Measurements from ENCODE around the gene PDIA5.

The PDIA5 gene

GRCh38 chr3:123089611-123090331 lies 22.9 kb downstream of the PDIA5 start:
- TF ChIP-seq, protein P1, sequence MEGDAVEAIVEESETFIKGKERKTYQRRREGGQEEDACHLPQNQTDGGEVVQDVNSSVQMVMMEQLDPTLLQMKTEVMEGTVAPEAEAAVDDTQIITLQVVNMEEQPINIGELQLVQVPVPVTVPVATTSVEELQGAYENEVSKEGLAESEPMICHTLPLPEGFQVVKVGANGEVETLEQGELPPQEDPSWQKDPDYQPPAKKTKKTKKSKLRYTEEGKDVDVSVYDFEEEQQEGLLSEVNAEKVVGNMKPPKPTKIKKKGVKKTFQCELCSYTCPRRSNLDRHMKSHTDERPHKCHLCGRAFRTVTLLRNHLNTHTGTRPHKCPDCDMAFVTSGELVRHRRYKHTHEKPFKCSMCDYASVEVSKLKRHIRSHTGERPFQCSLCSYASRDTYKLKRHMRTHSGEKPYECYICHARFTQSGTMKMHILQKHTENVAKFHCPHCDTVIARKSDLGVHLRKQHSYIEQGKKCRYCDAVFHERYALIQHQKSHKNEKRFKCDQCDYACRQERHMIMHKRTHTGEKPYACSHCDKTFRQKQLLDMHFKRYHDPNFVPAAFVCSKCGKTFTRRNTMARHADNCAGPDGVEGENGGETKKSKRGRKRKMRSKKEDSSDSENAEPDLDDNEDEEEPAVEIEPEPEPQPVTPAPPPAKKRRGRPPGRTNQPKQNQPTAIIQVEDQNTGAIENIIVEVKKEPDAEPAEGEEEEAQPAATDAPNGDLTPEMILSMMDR (IDR thresholded peaks at IDR 0.05; ENCODE audit: low read length), result no peak
- TF ChIP-seq EZH2 (IDR thresholded peaks at IDR 0.05; ENCODE audit: borderline replicate concordance, low read length), result no peak
- H3K9me3 ChIP-seq (ENCODE audit: low read length), result no peaks in the 10 kb centered on the region
- no peak overlapping the region for H3K9ac ChIP-seq (ENCODE audit: low read length)
- H3F3A ChIP-seq (ENCODE audit: insufficient read depth, low read length), result no peaks in the 10 kb centered on the region
- no peaks in the 10 kb centered on the region for H3K9me2 ChIP-seq (ENCODE audit: low read depth, low read length)
- H3K79me2 ChIP-seq (ENCODE audit: insufficient read depth, low read length), result no peaks in the 10 kb centered on the region; the same call in 1 of the 2 replicates
- H3K4me2 ChIP-seq (ENCODE audit: low read length), result no peak overlapping the region
- H3K27me3 ChIP-seq (ENCODE audit: insufficient read depth, low read length), result no peaks in the 10 kb centered on the region
- no peaks in the 10 kb centered on the region for H4K20me1 ChIP-seq (ENCODE audit: insufficient read depth, low read length)
- H3K36me3 ChIP-seq (ENCODE audit: insufficient read depth, low read length), result peaks cover 27% of the 10 kb centered on the region
- no peak overlapping the region for H2AFZ ChIP-seq (ENCODE audit: low read length)
- H3K4me3 ChIP-seq (ENCODE audit: low read depth, low read length, poor library complexity, severe bottlenecking), result no peak overlapping the region
- no peaks in the 10 kb centered on the region for H3K4me1 ChIP-seq (ENCODE audit: insufficient read depth, low read length, severe bottlenecking)
- no peak overlapping the region for H3K27ac ChIP-seq (ENCODE audit: low read depth, low read length, poor library complexity, severe bottlenecking)

DNA sequence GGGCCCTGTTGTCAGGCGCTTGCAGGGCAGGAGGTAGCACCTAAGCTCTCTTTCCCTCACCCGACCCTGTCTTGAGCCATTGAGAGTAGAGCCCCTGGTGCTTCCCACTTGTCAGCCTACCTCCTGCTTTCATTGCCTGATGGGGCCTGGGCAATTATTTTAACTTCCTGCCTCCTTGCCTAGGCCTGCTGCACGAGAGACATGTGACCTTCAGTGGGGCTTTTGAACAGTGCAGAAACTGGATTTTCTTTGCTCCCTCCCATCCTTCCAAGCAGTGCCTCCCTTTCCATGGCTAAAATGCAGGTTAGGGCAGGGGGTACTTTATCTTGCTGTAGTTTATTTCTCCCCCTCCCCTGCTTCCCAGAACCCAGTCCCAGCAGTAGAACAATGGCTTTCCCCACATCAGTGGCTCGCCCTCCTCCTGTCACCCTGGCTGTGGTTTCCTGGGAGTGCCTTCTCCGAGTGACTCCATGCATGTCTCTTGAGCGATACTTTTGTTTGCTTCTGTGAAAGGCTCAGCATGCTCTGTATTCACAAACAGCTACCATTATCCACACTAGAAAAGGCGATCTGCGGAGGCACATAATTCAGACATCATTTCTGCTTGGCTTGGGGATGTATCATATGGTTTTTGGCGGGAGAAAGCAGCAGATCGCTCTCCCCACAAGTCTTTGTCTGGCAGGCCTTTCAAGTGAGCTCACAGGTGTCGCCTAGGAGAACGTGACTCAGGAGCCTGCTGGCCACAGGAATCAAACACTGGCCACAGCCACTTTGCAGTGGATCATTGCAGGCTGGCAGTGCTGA lies 24.1 kb downstream of the PDIA5 start:
- H2AFZ ChIP-seq (ENCODE audit: low read length), result no peak overlapping the region
- no peak overlapping the region for H3K4me3 ChIP-seq (ENCODE audit: low read depth, low read length, poor library complexity, severe bottlenecking)
- H3K27ac ChIP-seq (ENCODE audit: low read depth, low read length, poor library complexity, severe bottlenecking), result no peak overlapping the region
- H4K20me1 ChIP-seq (ENCODE audit: insufficient read depth, low read length), result no peaks in the 10 kb centered on the region
- H3K4me1 ChIP-seq (ENCODE audit: insufficient read depth, low read length, severe bottlenecking), result no peaks in the 10 kb centered on the region
- H3K9me2 ChIP-seq (ENCODE audit: low read depth, low read length), result no peaks in the 10 kb centered on the region
- H3F3A ChIP-seq (ENCODE audit: insufficient read depth, low read length), result no peaks in the 10 kb centered on the region
- peaks cover 27% of the 10 kb centered on the region for H3K36me3 ChIP-seq (ENCODE audit: insufficient read depth, low read length)
- no peak for TF ChIP-seq EZH2 (IDR thresholded peaks at IDR 0.05; ENCODE audit: borderline replicate concordance, low read length)
- TF ChIP-seq, protein P1 (IDR thresholded peaks at IDR 0.05; ENCODE audit: low read length), result no peak
- no peaks in the 10 kb centered on the region for H3K27me3 ChIP-seq (ENCODE audit: insufficient read depth, low read length)
- H3K79me2 ChIP-seq (ENCODE audit: insufficient read depth, low read length), result no peaks in the 10 kb centered on the region; the same call in 1 of the 2 replicates
- H3K9me3 ChIP-seq (ENCODE audit: low read length), result no peaks in the 10 kb centered on the region
- H3K4me2 ChIP-seq (ENCODE audit: low read length), result no peak overlapping the region
- no peak overlapping the region for H3K9ac ChIP-seq (ENCODE audit: low read length)

GRCh38 chr3:123092243-123092642 lies 25.4 kb downstream of the PDIA5 start:
- no peak overlapping the region for H2AFZ ChIP-seq (ENCODE audit: low read length)
- no peaks in the 10 kb centered on the region for H4K20me1 ChIP-seq (ENCODE audit: insufficient read depth, low read length)
- no peaks in the 10 kb centered on the region for H3K27me3 ChIP-seq (ENCODE audit: insufficient read depth, low read length)
- no peaks in the 10 kb centered on the region for H3F3A ChIP-seq (ENCODE audit: insufficient read depth, low read length)
- peaks cover 32% of the 10 kb centered on the region for H3K36me3 ChIP-seq (ENCODE audit: insufficient read depth, low read length)
- no peak overlapping the region for H3K27ac ChIP-seq (ENCODE audit: low read depth, low read length, poor library complexity, severe bottlenecking)
- H3K79me2 ChIP-seq (ENCODE audit: insufficient read depth, low read length), result no peaks in the 10 kb centered on the region
- no peak overlapping the region for H3K4me3 ChIP-seq (ENCODE audit: low read depth, low read length, poor library complexity, severe bottlenecking)
- no peak overlapping the region for H3K4me2 ChIP-seq (ENCODE audit: low read length)
- TF ChIP-seq, protein P1 (IDR thresholded peaks at IDR 0.05; ENCODE audit: low read length), result no peak
- no peak for TF ChIP-seq EZH2 (IDR thresholded peaks at IDR 0.05; ENCODE audit: borderline replicate concordance, low read length)
- no peaks in the 10 kb centered on the region for H3K4me1 ChIP-seq (ENCODE audit: insufficient read depth, low read length, severe bottlenecking)
- no peak overlapping the region for H3K9ac ChIP-seq (ENCODE audit: low read length)
- H3K9me3 ChIP-seq (ENCODE audit: low read length), result no peaks in the 10 kb centered on the region
- H3K9me2 ChIP-seq (ENCODE audit: low read depth, low read length), result no peaks in the 10 kb centered on the region
